Hematopoietic multipotent progenitor cell (in vitro differentiated cells): ENCODE data around the gene ULBP1. TPM values are rescaled to one million over a fixed set of nuclear protein-coding genes. Genes with fewer than 3 reads are reported as not detected.
"Not testable (repeated sequence)": the region's sequence is repeated elsewhere in the genome, so short reads cannot be mapped to it uniquely, and the experiment has no call there.

Experiments
- DNase-seq, 3 donors: peaks; one replicate each; pipeline ENCODE4 v3.0.0-alpha.2; 2011 to 2015; ENCODE audit warnings: low read depth in 2 of 3, low spot score in 2 of 3
- total RNA-seq: library from RNA; depleted of rRNA; stranded (reverse); fragments of >200 nt; gene quantifications from one replicate; pipeline ENCODE4 v1.2.3, GENCODE V29; 2012

The ULBP1 gene, protein sequence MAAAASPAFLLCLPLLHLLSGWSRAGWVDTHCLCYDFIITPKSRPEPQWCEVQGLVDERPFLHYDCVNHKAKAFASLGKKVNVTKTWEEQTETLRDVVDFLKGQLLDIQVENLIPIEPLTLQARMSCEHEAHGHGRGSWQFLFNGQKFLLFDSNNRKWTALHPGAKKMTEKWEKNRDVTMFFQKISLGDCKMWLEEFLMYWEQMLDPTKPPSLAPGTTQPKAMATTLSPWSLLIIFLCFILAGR
- under 0.01 TPM for total RNA-seq

DNA sequence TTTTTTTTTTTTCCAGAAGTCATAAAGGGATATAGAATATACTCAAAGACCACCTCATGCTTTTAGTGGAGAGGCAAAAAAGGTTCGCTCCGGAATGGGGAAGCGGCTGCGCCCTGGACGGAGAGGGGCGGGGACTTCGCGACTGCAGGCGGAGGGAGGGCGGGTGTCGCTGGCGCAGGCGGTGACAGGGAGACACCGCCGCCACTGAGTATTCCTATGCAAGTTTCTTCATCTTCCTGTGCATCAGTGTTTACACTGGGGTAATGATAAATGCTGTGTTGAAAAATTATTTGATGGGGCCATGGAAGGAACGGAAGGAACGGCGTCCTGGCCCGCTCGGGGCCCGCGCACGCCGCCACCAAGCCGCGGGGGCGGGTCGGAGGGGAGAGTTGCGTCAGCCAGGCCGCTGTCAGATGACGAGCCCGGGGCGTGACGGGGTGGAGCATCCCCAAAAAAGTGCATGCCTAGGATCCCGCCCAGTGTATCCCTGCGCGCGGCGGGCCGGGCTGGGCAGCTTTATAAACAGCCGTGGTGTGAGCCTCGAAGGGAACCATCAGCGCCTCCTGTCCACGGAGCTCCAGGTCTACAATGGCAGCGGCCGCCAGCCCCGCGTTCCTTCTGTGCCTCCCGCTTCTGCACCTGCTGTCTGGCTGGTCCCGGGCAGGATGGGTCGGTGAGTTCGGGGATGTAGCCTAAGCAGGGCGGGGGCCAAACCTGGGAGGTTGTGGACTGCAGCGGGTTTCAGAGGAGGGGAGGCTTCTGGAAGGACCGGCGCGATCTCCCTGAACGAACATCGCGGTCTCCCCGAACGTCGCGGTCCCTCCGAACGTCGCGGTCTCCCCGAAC, at the start of gene ULBP1:
TSS of gene ULBP1 (plus strand) at position 482 of the 846 bp plus-strand sequence. CDS start at position 589, 107 bp downstream.
- peak in 2 of 3 donors; percentile 75 to 77 for DNase-seq

DNA sequence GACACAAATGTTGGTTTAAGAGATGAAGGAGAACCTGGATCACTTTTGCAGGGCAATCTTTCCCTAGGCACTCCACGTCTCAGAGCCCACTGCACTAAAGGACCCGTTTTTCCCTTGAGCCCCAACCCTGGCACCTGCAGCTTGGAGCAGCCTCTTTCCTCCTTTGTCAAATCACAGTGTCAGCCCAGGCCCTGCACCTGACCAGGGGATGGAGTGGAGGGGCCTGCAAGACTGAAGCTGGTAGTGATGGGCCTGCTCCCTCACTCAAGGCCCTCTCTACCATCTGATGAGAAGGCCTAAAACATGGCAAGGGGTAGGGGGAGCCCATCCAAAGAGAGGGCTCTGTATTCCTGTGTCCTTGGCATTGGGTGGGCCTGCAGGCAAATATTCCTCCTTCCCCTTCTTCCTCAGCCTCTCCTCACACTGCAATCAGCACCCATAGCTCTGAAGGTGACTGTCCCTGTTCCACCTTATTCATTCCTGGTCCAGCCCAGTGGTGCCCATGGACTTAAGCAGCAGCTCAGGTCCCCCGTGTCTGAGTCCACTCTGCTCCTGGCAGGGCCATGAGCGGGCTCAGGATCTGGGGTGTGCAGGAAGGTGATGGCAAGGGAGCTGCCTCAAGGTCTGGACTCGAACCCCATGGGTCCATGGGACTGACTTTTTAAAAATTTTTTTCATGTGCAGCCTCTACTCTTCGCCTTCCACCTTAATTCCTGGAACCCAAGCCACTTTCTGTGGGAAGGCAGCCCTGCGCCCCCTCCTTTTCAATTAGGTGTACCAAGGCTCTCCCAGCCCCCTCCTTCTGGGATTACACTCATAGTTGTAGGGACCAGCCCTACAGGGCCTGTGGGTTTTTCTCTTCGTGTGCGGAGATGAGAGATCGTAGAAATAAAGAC, 47.5 kb upstream of the ULBP1 start:
- DNase-seq, result no peak

DNA sequence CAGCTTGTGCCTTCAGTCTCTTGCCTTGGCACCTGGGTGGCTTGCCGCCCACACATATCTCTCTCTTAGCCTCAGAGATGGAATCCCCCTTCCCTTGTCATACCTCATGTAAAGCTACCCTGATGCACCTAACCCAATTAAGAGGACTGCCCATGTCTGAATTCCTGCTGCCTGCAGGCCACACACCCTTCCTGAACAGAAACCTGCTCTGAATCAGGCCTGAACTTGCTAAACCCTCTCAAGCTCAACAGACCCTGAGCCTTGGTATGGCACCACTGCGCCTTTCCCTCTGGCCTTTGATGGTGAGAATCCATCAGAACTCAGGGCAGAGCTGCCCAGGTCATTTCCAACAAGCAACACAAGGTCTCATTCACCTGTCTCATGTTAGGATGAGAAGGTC, 46.1 kb upstream of the ULBP1 start:
- no peak for DNase-seq

DNA sequence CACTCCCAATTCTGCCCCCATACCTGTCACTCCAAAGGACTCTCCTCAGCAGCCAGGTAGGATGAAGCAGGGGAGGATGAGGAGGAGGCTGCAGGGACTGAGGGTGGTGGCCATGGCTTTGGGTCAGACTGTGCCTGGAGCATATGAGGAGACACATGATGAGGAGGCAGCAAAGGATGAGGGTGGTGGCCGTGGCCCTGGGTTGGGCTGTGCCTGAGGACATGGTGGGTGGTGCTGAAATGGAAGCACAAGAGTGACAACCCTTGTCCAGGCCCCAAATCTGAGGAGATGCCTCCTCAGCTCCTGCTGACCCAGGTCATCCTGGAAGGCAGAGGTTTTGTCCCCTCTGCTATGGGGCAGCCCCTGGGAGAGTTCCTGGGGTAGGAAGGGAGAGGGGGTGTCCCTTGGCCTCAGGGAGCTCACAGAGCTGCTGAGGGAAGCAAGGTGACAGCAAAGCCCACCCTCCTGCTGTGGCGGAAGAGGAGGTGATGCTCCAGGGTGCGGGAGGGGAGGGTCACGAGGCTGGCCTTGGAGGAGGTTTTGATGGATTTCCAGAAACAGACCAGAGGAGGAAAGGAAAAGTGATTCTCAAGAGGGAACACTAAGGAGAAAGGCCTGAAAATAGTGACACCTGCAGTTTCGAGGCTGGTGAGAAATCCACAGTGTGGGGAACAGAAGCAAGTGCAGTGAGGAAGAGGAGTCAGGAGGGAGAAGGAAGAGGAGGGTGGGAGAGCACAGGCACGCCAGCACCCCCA, 45.4 kb upstream of the ULBP1 start:
- no peak for DNase-seq

DNA sequence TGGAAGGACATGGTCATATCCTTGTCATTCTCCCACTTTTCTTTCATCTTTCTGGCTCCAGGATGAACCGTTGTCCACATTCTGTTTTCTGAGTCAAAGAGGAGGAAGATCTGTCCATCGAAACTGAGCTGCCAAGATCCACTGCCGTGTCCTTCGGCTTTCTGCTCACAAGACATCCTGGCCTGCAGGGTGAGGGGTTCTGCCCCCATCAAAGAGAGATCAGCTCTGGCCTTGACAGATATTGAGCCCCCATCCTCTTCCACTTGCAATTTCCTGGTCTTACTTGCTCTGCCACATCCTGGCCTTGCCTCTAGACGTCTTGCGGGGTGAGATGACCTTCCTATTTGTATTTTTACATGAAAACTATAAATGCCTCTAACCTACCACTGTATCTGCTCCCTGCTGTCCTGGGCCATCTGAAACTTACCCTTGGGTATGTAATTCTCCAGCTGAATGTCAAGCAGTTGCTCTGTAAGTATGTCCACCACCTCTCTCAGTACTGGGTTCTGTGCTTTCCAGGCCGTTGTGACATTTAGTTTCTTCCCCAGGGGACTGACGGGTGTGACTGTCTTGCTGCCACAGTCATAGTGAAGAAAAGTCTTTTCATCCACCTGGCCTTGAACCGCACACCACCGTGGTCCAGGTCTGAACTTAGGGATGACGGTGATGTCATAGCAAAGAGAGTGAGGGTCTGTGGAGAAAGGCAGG, 44.5 kb upstream of the ULBP1 start:
- DNase-seq, result not testable (repeated sequence)

DNA sequence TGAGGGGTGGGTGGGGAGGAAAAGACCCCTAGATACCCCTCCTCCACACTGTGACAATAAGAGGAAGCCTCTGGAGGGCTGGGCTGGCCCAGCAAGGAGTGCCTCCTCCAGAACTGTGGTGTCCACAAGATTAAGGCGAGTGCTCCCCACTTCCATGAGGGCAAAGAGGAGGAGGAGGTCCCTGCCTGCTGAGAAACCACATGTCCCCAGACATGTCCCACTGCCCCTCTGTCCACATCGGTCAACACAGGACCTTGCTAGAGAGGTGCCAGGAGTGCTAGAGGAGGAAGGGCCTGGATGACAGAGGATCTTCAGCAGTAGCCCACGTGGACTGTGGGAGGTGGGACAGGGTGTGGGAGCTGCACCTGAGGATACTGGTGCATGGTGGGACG, 43.9 kb upstream of the ULBP1 start:
- DNase-seq, result no peak

DNA sequence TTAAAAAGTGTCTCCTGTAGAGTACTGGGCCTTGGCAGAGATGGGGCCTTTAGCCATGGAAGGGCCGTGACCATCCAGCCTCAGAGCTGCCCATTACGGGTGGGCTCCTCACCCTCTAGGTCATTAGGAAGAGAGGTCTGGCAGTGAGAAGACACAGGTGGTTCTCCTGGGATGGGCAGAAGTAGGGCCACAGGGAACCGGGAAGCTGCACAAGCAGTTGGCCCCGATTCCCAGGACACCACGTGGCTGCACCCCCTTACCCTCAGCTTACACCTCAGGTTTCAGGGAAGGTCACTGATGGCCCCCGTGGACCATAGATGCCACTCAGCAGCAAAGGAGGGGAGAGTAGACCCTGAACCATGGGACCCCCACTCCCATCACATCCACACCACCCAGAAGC, 42.4 kb upstream of the ULBP1 start:
- DNase-seq, result no peak

DNA sequence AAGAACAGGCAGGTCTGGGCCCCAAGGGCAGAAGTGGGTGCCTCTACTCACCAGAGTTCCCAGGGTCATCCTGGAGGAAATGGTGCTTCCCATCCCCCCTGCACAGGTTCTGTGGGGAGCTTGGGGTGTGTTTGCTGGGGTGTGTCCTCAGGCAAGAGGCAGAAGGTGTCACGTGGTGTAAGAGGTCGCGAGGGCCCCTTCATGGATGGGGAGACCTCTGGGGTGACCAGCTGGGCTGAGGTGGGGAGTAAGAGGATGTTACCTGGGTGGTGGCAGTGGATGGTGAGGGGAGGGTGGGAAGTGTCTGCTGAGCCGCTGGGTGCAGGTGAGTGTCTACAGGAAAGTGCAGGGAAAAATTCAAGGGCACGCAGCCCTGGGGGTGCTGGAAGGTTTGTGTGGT, 41.7 kb upstream of the ULBP1 start:
- DNase-seq, result not testable (repeated sequence)

DNA sequence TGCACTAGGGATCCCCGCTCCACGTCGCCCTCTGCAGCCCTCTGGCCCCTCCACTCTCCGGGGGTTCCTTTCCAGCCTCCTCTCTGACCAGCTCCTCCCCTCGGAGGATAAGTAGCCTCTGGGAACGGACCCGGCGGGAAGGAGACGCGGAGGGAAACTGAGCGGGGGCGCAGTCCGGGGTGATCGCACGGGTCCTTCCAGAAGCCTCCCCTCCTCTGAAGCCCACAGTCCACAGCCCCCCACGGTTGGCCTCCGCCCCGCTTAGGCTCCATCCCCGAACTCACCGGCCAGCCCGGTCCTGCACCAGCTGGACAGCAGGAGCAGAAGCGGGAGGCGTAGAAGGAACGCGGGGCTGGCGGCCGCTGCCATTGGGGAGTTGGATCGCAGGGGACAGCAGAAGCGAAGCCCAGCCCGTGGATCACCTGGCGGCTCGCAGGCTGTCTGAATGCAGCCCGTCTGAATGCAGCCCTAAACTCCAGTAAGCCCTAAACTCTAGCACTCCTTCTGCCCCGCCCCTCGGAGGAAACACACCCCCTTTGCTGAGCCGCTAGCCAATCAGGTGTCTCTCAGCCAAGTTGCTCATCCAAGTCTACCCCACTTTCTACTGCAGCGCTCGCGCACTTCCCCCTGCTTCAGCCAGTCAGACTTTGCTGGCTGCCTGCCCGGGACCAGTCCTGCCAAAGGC, 41.0 kb upstream of the ULBP1 start, which contains the start of gene RAET1G:
TSS of gene RAET1G (minus strand) at position 480 of the 685 bp plus-strand sequence. CDS start at position 369, 111 bp downstream.
- DNase-seq, result peak in 2 of 3 donors; percentile 91 to 96

DNA sequence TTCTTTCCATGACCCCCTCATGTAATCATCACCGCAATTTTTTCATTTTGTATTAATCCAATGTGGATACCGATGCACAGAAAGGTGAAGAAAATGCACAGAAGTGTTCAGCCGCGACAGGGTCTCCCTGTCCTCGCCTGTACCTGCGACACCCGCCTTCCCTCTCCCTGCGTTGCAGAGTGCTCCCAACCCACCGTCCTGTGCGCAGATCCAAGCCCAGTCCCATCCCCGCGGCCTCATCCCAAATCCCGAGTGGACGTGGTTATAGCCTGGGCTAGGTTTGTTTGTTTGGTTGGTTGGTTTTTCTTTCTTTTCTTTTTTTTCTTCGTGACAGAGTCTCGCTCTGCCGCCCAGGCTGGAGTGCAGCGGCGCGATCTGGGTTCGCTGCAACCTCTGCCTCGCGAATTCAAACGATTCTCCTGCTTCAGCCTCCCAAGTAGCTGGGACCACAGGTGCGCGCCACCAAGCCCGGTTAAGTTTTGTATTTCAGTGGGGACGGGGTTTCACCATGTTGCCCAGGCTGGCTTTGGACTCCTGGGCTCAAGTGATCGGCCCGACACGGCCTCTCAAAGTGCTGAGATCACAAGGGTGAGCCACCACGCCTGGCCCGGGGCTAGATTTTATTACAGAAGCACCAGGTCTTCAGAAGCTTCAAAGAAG, 40.3 kb upstream of the ULBP1 start:
- no peak for DNase-seq

DNA sequence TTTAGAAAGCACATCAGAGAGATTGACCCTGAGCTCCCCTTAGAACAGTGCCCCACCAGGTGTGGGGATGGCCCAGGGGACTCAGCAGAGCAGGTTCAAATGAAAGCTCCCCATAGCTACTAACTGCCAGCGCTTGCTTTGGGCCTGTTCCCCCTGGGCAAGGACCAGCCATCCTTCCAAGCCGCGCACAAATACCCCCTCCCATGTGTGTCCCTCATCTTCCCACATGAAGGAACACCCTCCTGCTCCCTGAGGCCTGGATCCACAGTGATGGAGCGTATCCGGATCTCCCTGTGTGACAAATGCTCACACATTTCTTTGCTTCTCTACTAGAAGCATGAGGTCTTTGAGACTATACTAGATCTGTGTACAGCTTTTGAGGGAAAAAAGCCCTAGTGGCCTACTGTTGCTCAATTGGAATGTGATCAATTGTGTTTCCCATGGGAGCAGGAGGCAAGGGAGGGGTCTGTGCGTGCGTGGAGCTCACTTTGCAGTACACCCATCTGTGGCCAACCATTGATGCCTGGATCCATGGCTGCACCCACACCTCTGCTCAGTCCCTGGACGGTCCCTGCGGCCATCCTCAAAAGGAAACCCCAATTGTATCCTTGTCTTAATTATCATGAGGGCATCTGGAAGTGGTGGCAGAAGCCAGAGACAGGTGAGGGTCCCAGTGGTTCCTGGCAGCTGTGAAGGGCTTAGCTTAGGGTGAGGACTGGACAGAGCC, 39.4 kb upstream of the ULBP1 start:
- no peak for DNase-seq

DNA sequence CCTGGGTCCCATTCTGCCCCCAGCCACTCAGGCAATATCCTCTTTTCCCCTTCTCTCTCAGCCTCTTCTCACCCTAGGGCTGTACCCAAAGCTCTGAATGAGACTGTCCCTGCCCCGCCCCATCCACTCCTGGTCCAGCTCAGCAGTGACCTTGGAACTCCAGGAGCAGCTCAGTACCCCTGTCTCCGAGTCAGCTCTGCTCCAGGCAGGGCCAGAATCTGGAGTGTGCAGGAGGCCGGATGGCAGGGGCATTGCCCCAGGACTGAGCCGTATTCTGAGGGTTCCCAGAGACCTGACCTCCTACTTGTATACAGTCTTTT, 38.9 kb upstream of the ULBP1 start:
- no peak for DNase-seq

DNA sequence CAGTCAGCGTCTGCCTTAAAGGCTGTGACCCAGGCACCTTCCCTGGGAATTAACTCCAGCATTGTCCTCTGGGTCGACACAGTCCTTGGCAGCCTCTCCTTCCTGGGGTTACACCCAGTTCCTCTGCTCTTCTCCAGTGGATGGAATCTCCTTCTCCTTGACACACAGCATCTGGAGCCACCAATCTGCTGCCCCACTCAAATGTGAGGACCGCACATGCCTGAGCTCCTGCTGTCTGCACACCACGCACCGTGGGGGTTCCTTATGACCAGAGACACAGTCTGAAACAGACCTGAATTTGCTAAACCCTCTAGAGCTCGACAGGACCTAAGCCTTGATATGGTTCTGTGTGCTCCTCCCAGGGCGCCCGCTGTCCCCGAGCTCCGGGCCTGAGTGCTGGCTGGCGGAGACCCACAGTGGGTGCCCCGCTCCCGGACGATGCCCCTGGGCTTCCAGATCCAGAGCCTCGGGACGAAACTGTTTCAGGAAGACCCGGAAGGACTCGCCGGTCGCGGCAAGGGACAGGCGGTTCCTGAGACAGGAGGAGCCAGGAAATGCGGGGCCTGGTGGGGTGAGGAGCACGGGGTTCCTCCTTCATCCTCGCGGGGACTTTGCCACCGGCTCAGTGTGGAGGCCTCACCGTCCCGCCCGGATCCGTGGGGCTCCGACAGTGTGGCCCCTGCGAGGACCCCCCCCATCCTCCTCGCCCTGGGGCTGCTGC, 38.3 kb upstream of the ULBP1 start:
- DNase-seq, result no peak

DNA sequence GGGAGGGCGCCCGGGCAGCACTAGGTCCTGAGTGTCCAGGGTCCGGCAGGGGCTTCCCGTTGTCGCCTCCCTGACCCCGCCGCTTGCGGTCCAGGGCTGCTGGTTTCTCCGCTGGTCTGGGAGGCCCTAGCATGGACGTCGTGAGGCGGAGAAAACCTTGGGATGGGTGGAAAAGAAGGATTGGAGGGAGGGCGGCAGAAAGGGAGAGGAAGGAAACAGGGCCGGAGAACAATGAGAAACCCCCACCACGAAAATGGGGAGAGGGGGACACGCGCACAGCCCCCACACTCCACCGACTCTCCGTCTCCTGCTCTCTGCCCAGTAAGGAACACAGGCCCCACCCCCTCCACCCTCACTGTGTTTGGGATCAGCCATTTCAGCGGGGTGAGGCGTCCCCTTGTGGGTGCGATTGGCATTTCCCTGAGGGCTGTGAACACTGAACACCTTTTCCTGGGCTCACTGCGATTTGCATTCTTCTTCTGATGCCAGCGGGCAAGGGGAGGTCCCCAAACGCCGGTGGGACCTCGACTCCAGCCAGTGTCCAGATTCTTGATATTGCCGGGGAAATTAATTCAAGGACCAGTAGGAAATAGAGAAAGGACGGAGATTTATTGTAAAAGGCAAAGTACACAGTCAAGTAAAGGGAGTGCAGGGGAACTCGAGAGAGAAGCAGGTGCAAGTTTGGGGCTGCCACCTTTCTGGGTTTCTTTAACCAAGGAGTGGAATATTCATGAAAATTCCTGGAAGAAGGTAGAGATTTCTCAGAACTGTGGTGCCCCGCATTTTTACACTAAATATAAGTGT, 37.6 kb upstream of the ULBP1 start:
- peak in 2 of 3 donors; percentile 71 to 83 for DNase-seq

DNA sequence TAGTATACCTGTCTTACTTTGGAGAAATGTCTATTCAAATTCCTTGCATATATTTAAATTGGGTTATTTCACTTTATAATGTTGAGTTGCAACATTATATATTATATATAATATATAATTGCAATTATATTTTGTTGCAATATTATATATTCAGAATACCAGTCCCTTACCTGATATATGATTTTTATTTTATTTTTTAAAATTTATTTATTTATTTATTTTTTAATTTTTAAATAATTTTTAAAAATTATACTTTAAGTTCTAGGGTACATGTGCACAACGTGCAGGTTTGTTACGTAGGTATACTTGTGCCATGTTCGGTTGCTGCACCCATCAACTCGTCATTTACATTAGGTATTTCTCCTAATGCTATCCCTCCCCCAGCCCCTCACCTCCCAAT, 36.7 kb upstream of the ULBP1 start:
- DNase-seq, result not testable (repeated sequence)

DNA sequence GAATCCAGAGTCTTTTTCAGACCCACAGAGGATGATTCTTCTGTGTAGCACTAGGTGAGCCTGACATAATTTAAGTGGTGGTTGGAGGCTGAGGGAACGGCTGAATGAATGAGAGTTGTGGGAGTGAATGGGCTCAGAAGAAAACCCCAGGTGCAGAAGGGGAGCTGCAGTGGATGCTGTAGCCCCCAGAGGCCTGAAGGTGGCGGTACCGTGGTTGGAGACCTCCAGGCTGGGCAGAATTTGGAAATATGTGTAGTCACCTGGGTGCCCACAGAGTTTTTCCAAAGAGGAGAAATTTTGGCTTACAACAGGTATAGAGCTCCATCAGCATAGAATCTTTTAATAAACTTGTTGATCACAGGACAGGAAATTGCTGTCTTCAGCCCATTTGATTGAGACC, 34.3 kb upstream of the ULBP1 start:
- peak in 1 of 3 donors; percentile 42 for DNase-seq
